22Rv1 (cell line): ENCODE measurements around the gene AGBL1.

Experiments
- CTCF ChIP-seq: fragments of 450-650 bp; IDR thresholded peaks from 2 replicates; pipeline ENCODE4 v1.5.1; 2017; ENCODE audit warnings: mild to moderate bottlenecking
- ZFX ChIP-seq: fragments of 450-650 bp; IDR thresholded peaks from 2 replicates; pipeline ENCODE4 v1.6.1; 2017; ENCODE audit warnings: antibody characterized with exemption, borderline replicate concordance

DNA sequence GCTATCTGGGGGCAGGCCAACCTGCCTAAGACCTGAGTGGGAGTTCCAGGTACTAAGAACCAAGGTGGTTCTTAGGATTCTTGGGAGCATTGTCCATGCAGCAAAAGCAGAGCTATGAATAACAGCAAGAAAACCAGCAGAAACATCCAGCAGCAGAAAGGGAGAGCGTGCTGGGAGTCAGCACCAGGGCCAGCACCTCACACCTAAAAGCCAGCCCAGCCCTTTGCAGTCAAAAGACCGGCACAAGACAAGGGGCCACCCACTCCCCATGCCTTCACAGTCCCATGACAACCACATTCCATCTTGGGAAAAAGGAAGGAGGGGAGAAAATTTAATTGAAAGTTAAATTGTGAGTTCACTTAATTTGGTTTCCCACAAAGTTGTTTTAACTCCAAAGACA is 364.9 kb downstream of the AGBL1 start:
- TF ChIP-seq CTCF, result no peak
- TF ChIP-seq ZFX, result no peak
